Fibroblast of lung (primary cell): ENCODE results near the gene GZMM. TPM values are rescaled to one million over a fixed set of nuclear protein-coding genes. Genes with fewer than 3 reads are reported as not detected.

Experiments
- DNase-seq, 2 donors: peaks; one replicate each; pipeline versions ENCODE4 v3.0.0 to v3.0.0-alpha.2; 2010; ENCODE audit warnings: low read depth in 2 of 2
- H2AFZ ChIP-seq: 2 replicates; pipeline ENCODE4 v1.5.1; 2012; ENCODE audit warnings: low read length, control low read depth, inconsistent platforms
- H3K27ac ChIP-seq: 2 replicates; pipeline ENCODE4 v1.5.1; 2011; ENCODE audit warnings: low read length, control low read depth; ENCODE audit not compliant: insufficient read depth
- H3K27me3 ChIP-seq: 2 replicates; pipeline ENCODE4 v1.5.1; 2011; ENCODE audit warnings: mild to moderate bottlenecking, low read length; ENCODE audit not compliant: control insufficient read depth, insufficient read depth
- H3K36me3 ChIP-seq: 2 replicates; pipeline ENCODE4 v1.5.1; 2011; ENCODE audit warnings: low read length; ENCODE audit not compliant: control insufficient read depth, insufficient read depth
- H3K4me1 ChIP-seq: 2 replicates; pipeline ENCODE4 v1.5.1; 2011; ENCODE audit warnings: low read length; ENCODE audit not compliant: control insufficient read depth, insufficient read depth; ENCODE audit errors: extremely low read depth
- H3K4me2 ChIP-seq: 2 replicates; pipeline ENCODE4 v1.5.1; 2011; ENCODE audit warnings: low read length, control low read depth; ENCODE audit not compliant: insufficient read depth; ENCODE audit errors: extremely low read depth
- H3K4me3 ChIP-seq, 4 experiments: fragments of 200-600 bp in 1 of 4; sonication (generic) in 1 of 4; replicated peaks in 1 of 4; 2 replicates each; pipeline ENCODE4 v1.5.1; 2011 to 2016; ENCODE audit warnings: low read length in 4 of 4, low read depth in 3 of 4, mild to moderate bottlenecking in 3 of 4, control low read depth in 2 of 4, inconsistent platforms in 1 of 4, mixed read lengths in 1 of 4; ENCODE audit not compliant: insufficient read depth in 1 of 4; ENCODE audit errors: control extremely low read depth in 1 of 4
- H3K79me2 ChIP-seq: 2 replicates; pipeline ENCODE4 v1.5.1; 2012; ENCODE audit warnings: mild to moderate bottlenecking, low read length, inconsistent platforms; ENCODE audit not compliant: control insufficient read depth, insufficient read depth
- H3K9ac ChIP-seq: 2 replicates; pipeline ENCODE4 v1.5.1; 2011; ENCODE audit warnings: mild to moderate bottlenecking, low read length, control low read depth; ENCODE audit not compliant: insufficient read depth
- H3K9me3 ChIP-seq: 2 replicates; pipeline ENCODE4 v1.5.1; 2012; ENCODE audit warnings: low read depth, low read length; ENCODE audit not compliant: control insufficient read depth, insufficient read depth
- H4K20me1 ChIP-seq: 2 replicates; pipeline ENCODE4 v1.5.1; 2011; ENCODE audit warnings: low read length; ENCODE audit not compliant: control insufficient read depth, insufficient read depth; ENCODE audit errors: extremely low read depth
- EZH2 ChIP-seq: IDR thresholded peaks from 2 replicates; pipeline ENCODE4 v1.5.1; 2012; ENCODE audit warnings: low read length, control low read depth, mild to moderate bottlenecking; ENCODE audit errors: missing control alignments
- polyA plus RNA-seq, 2 donors: library from polyadenylated mRNA; depleted of rRNA in 1 of 2; stranded (reverse) in 1 of 2; unstranded in 1 of 2; fragments of >200 nt; gene quantifications; 2 replicates each; pipeline ENCODE4 v1.2.1, GENCODE V29; 2011 to 2012; ENCODE audit warnings: missing spikeins in 1 of 2
- total RNA-seq: library from RNA; depleted of rRNA; stranded (reverse); fragments of >200 nt; gene quantifications from 2 replicates; pipeline ENCODE4 v1.2.1, GENCODE V29; 2014
- TF ChIP-seq, protein P1 (sequence below), 2 donors: IDR thresholded peaks in 1 of 2; conservative IDR thresholded peaks in 1 of 2; 1 replicate in 1 of 2; 2 replicates in 1 of 2; pipeline ENCODE4 v1.5.1; 2011 to 2012; ENCODE audit warnings: low read length in 2 of 2, control low read depth in 1 of 2, inconsistent platforms in 1 of 2, low read depth in 1 of 2, mild to moderate bottlenecking in 1 of 2

Gene GZMM
- total and polyA plus RNA-seq, 2 donors (not counting 1 experiment from before 2014, with no cell fraction given) = 0.17 to 0.35 TPM

DNA sequence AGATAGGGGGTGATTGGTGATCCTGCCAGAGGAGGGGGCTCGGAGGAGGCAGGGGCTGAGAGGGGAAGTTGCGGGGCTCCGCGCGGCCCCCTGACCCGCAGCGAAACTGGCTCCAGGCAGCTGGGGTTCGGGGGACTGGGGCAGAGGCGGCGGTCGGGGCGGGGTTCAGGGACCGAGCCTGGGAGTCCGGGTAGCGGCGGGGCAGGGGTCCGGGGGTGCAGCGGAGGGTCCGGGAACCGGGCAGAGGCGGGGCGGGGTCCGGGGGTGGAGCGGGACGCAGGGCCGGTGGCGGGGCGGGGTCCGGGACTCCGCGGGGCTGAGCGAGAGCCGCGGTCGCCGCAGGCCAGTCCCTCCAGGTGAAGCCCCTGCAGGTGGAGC lies 46.4 kb upstream of the GZMM start:
- peak overlapping the region; percentile 25 for H3K4me2 ChIP-seq
- H3K36me3 ChIP-seq = no peaks in the 10 kb centered on the region
- no peaks in the 10 kb centered on the region for H3K79me2 ChIP-seq
- no peak overlapping the region for H3K4me3 ChIP-seq
- TF ChIP-seq, protein P1, sequence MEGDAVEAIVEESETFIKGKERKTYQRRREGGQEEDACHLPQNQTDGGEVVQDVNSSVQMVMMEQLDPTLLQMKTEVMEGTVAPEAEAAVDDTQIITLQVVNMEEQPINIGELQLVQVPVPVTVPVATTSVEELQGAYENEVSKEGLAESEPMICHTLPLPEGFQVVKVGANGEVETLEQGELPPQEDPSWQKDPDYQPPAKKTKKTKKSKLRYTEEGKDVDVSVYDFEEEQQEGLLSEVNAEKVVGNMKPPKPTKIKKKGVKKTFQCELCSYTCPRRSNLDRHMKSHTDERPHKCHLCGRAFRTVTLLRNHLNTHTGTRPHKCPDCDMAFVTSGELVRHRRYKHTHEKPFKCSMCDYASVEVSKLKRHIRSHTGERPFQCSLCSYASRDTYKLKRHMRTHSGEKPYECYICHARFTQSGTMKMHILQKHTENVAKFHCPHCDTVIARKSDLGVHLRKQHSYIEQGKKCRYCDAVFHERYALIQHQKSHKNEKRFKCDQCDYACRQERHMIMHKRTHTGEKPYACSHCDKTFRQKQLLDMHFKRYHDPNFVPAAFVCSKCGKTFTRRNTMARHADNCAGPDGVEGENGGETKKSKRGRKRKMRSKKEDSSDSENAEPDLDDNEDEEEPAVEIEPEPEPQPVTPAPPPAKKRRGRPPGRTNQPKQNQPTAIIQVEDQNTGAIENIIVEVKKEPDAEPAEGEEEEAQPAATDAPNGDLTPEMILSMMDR (conservative IDR thresholded peaks at IDR 0.05 in 1 of 2, IDR thresholded peaks at IDR 0.05 in 1 of 2; ENCODE audit: low read depth in 1 of 2, low read length in 2 of 2) = no peak
- no peak for TF ChIP-seq EZH2
- no peak overlapping the region for H2AFZ ChIP-seq
- H3K9me3 ChIP-seq = no peaks in the 10 kb centered on the region
- peaks cover 14% of the 10 kb centered on the region for H3K27me3 ChIP-seq
- DNase-seq = no peak
- H4K20me1 ChIP-seq = no peaks in the 10 kb centered on the region
- H3K4me1 ChIP-seq = no peaks in the 10 kb centered on the region
- H3K9ac ChIP-seq = no peak overlapping the region
- no peak overlapping the region for H3K27ac ChIP-seq

GRCh38 chr19:497869-498510 lies 45.9 kb upstream of the GZMM start:
- no peak for DNase-seq
- TF ChIP-seq, protein P1 (conservative IDR thresholded peaks at IDR 0.05 in 1 of 2, IDR thresholded peaks at IDR 0.05 in 1 of 2; ENCODE audit: low read depth in 1 of 2, low read length in 2 of 2) = no peak
- TF ChIP-seq EZH2 = peak; percentile 93
- no peak overlapping the region for H2AFZ ChIP-seq
- H3K79me2 ChIP-seq = no peaks in the 10 kb centered on the region
- H3K4me2 ChIP-seq = no peak overlapping the region
- no peaks in the 10 kb centered on the region for H3K9me3 ChIP-seq
- no peak overlapping the region for H3K9ac ChIP-seq
- H3K4me3 ChIP-seq = no peak overlapping the region
- peaks cover 14% of the 10 kb centered on the region for H3K27me3 ChIP-seq
- no peaks in the 10 kb centered on the region for H4K20me1 ChIP-seq
- H3K4me1 ChIP-seq = no peaks in the 10 kb centered on the region
- no peaks in the 10 kb centered on the region for H3K36me3 ChIP-seq
- no peak overlapping the region for H3K27ac ChIP-seq

DNA sequence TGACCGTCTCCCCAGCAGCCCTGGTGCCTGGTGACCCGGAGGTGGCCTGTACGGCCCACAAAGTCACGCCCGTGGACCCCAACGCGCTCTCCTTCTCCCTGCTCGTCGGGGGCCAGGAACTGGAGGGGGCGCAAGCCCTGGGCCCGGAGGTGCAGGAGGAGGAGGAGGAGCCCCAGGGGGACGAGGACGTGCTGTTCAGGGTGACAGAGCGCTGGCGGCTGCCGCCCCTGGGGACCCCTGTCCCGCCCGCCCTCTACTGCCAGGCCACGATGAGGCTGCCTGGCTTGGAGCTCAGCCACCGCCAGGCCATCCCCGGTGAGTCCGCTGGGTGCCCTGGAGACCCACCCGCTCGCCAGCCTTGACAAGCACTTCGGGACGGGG lies 45.4 kb upstream of the GZMM start:
- Histone ChIP-seq H3K9me3 (no peaks in the 10 kb centered on the region), H2AFZ (no peak overlapping the region), H3K4me1 (no peaks in the 10 kb centered on the region), H3K4me3 (no peak overlapping the region), H3K27ac (no peak overlapping the region), H3K79me2 (no peaks in the 10 kb centered on the region), H3K36me3 (no peaks in the 10 kb centered on the region), H3K27me3 (peaks cover 14% of the 10 kb centered on the region), H3K9ac (no peak overlapping the region), H3K4me2 (no peak overlapping the region), H4K20me1 (no peaks in the 10 kb centered on the region)
- TF ChIP-seq, protein P1 (conservative IDR thresholded peaks at IDR 0.05 in 1 of 2, IDR thresholded peaks at IDR 0.05 in 1 of 2; ENCODE audit: low read depth in 1 of 2, low read length in 2 of 2) = no peak
- no peak for TF ChIP-seq EZH2
- DNase-seq = no peak
